NCI-H2029 treated with DMSO at 0.1 percent for 48 hours (cell line): ENCODE results near the gene UFSP2.

Experiments
- DNase-seq: peaks from one replicate; lab custom pipeline; 2025; lab: John Stamatoyannopoulos, UW

Gene UFSP2

GRCh38 chr4:185426960-185427688 lies 1.4 kb upstream of the UFSP2 start:
- DNase-seq, result no peak

DNA sequence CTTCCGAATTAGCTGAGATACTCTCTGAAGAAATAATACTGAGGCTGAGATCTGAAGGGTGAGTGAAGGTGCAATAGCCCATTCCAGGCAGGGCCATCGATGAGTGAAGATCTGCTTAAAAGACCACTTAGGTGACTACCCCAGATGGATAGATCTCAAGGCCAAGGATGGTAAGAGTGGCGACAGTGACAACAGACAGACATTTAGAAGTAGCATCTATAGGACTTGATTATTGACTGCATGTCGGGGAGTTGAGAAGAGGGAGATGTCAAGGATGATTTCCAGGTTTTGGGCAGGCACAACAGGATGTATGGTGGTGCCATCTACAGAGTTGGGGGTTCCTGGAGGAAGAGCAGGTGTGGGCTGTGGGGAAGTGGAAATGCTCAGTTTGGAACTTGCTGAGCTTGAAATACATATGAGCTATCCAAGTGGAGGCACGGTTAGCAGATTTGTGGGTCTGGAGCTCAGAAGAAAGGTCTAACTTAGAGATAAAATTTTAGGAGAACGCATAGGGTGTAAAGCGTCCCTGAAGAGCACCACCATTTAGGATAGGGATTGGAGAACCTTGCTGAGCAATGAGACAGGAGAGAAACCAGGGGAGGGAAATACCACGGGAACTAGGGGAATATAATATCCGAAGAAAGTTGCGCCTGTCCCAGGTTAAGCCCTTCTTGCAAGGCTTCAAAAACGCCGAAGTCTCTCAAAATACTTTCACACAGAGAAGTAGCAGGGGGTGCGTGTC lies 688 bp downstream of the UFSP2 start:
- peak; percentile 3 for DNase-seq

DNA sequence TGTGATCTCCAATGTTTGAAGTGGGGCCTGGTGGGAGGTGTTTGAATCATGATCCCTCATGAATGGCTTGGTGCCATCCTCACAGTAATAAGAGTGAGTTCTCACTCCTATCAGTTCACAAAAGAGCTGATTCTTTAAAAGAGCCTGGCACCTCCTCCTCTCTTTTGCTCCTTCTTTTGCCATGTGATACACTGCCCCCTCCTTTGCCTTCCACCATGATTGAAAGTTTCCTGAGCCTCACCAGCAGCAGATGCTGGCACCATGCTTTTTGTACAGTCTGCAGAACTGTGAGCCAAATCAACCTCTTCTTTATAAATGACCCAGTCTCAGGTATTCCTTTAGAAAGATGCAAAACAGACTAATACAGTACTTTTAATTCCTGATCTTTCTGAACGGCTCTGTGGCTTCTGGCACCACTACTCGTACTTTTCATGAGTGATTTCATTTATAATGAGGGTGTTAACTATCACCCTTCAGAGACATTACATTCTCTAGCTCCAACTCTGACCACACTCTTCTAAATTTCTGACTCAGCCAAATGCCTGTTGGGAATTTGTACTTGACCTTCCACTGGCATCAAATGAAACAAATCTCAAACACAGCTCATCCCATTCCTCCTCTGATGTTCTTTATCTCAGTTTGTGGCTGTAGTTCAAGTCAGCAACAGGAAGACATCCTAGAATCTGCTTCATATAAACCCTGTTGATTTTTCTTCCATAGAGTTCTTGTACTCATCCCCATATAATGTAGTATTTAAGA lies 4.2 kb downstream of the UFSP2 start:
- no peak for DNase-seq

GRCh38 chr4:185416955-185417354 lies 8.8 kb downstream of the UFSP2 start:
- no peak for DNase-seq

DNA sequence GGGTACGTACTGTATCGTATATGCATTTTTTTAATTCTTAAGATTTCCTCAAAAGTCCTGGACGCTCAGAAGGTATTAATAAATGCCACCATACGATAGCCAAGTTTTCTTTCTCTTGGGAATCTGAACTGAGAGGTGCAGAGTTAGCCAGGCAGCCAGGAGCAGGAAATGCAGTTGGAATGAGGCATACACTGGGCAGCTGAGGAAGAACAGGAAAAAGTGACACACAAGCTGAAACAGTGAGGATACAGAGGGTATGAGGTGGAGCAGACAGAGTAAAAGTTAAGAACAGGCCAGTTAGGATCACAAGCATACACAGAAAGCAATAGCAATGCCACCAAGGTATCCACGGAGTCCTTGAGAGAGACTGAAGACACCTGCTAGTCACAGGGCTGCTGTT lies 13.4 kb downstream of the UFSP2 start:
- no peak for DNase-seq

- no peak for DNase-seq
Measured at GRCh38 chr4:185411849-185412248, 13.9 kb downstream of the UFSP2 start.

DNA sequence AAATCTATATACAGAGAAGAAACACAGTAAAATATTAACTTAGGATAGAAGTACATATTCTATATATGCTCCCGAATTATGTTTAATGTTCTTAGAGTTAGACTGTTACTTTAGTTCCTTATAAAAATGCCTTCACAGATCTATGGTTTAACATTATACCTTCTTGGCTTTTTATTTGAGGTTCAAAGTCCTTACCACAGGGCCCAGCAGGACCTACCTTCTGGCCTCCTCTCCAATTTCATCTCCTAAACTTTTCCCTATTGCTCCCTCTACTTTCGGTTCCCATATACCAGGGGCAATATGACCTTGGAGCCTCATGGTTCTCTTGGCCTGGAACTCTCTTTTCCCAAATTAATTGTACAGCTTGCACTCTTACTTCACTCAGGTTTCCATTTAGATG lies 17.3 kb downstream of the UFSP2 start:
- DNase-seq, result no peak

- DNase-seq, result no peak
Measured at GRCh38 chr4:185405296-185405999, 20.3 kb downstream of the UFSP2 start.

DNA sequence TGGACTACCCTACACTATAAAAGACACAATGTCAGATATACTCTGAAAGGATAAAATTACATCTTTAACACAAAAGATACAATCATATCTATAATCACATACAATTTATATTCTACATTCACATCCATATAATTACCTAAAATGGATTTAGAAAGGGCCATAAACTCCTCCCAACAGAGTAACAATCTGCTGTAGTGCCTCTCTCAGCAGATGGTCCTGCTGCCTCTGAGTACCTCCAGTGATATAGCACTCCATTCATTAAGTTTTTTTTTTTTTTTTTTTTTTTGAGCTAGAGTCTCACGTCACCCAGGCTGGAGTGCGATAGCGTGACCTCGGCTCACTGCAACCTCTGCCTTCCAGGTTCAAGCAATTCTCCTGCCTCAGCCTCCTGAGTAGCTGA lies 21.7 kb downstream of the UFSP2 start:
- DNase-seq, result no peak

GRCh38 chr4:185399466-185399865 lies 26.3 kb downstream of the UFSP2 start:
- DNase-seq, result no peak

- no peak for DNase-seq
Measured at GRCh38 chr4:185398618-185399017, 27.1 kb downstream of the UFSP2 start.

GRCh38 chr4:185396724-185397385 lies 28.9 kb downstream of the UFSP2 start, which contains the start of gene ANKRD37:
Gene ANKRD37, plus strand, starts transcription at chr4:185396841. Its CDS starts 83 bp downstream, at chr4:185396924.
- DNase-seq, result peak; percentile 51

DNA sequence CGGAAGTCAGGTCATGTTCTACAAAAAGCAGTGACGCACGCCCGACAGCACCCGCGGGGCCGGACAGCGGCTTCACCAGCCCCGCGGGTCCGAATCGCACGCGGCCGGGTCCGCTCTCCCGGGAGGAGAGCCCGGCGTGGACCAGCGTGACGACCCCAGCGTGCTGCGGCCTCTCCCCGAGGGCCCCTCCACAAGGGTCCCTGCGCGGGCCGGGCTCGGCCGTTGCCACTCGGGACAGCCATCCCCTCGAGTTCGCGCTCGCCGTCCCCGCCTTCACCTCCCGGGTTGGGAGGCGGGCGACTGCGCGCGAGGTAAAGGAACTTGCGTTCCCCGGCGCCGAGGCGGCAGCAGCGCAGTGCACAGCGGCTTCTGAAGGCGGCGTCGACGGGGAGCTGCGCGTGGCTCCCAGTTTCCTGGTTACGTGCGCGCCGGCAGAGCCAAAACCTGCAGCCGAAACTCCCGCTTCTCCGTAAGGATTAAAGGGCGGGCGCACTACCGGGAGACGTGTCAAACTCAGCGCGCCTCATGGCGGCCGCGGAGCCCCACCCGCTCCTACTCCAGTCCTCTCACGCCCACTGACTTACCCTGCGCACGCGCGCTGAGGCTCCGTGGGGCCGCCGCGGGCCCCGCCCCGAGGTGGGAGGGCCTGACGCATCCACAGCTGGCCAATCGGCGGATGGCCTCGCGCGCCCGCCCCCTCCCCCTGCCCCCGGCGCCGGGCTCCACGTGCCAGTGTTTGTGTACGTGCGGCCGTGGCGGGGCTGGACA lies 29.6 kb downstream of the UFSP2 start:
- DNase-seq, result peak; percentile 80

GRCh38 chr4:185395238-185395955 lies 30.4 kb downstream of the UFSP2 start, which contains the start of gene LRP2BP:
Gene LRP2BP, minus strand, starts transcription at chr4:185395924. Its CDS starts 17,738 bp downstream, at chr4:185378186.
- DNase-seq, result peak; percentile 55

DNA sequence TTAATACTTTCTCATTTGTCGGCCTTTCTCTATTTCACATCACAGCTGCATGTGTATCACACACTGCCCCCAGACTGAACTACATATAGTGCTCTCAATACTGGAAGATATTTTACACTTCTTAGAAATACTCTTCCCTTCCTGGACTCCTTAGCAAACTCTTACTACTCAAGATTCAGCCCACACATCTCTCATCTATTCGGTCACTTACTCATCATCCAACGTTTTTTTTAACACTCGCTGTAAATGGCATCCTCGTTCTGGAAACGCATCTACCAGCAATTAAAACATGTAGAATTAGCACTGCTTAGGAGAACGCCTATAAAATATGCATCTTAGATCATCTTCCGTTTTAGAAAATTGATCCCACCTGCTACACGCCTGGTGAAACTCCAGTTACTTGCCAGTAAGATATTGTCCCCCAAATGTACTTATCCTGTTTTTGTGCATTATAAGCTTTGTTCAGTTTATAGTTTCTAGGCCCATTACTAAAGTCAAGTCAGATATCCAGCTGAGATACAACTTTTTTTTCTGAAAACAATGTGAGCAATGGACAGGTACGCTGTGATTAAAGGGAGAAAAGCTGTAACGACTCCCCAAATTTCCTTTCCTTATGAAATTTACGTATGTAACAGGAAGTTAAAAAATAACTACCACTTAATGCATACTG lies 31.1 kb downstream of the UFSP2 start:
- no peak for DNase-seq

DNA sequence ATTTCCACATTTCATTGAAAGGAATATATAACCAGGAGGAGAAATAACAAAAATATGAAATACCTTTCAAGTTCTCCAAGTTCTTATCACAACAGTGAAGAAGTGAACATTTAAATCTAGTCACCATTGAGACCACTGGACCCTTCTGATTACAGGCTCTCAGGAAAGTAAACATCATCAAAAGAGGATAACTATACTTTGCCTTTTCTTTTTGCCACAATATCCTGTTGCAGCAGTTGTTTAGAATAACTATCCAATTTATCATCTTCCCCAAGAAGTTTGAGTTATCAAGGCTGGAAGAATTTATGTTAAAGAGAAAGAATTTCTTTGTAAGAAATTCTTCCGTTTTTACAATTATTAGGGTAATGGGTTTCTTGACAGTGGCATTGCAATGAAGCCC lies 33.6 kb downstream of the UFSP2 start:
- DNase-seq, result no peak

- DNase-seq, result no peak
Measured at GRCh38 chr4:185390941-185391340, 34.8 kb downstream of the UFSP2 start.

DNA sequence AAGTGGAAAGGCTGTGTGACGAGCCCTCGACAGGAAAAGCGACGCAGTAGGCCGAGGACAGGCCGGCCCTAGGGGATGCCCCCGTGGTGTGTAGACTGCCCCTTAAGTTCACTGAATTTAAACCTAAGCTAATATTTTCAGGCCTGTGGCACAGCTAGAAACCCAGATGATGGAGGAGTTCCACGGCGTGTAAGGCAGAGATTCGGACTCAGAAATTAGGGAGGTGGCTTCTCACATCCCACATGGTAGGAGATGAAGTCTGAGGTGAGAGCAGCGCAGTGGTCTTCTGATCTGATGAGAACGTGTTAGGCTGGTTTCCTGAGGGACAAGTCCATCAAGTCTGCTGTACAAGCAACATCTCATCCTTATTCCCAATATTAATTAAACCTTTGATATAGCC lies 37.8 kb downstream of the UFSP2 start:
- DNase-seq, result no peak

DNA sequence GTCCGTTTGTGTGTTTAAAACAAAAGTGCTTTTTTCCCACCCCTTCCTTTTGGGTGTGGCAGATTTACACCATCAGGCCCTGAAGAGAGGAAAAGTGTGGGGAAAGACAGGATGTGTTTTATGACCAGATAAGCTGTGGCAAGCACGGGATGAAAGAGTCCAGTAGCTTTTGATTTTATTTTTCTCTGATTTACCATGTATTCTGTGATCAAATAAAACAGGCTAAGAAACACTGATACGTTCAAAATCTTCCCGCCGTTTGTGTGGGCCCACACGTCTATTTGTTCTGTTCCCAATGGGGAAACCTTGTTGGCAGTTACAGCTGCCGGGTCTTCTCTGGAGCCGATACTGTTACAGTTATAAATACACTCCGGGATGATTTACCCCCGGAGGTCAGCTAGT lies 40.8 kb downstream of the UFSP2 start:
- DNase-seq, result no peak
